Lower lobe of right lung (tissue), 2 donors: ENCODE results near the gene DNASE1L3. TPM values are rescaled to one million over a fixed set of nuclear protein-coding genes. Genes with fewer than 3 reads are reported as not detected.
A peak's percentile ranks its signal among the peaks of the same experiment; 100 is the strongest.
"Not testable (repeated sequence)": the region's sequence is repeated elsewhere in the genome, so short reads cannot be mapped to it uniquely, and the experiment has no call there.

Experiments used
- ATAC-seq, 2 donors: fragments of 200-7000 bp; cut with Tn5 transposase; one replicate each; pipeline ENCODE4 v1.9.1; 2020 to 2022; ENCODE audit warnings: mild to moderate bottlenecking in 2 of 2, moderate library complexity in 2 of 2
- DNase-seq: peaks from one replicate; pipeline ENCODE4 v3.0.0-alpha.2; 2020
- H3K27ac ChIP-seq: fragments of 200-600 bp; one replicate; pipeline ENCODE4 v1.8.0; 2022
- H3K27me3 ChIP-seq: fragments of 200-600 bp; one replicate; pipeline ENCODE4 v1.8.0; 2022; ENCODE audit warnings: low read depth
- H3K36me3 ChIP-seq: fragments of 200-600 bp; one replicate; pipeline ENCODE4 v1.8.0; 2022; ENCODE audit warnings: mild to moderate bottlenecking
- H3K4me1 ChIP-seq: fragments of 200-600 bp; one replicate; pipeline ENCODE4 v1.8.0; 2022
- H3K4me3 ChIP-seq: fragments of 200-600 bp; one replicate; pipeline ENCODE4 v1.8.0; 2022; ENCODE audit warnings: mild to moderate bottlenecking
- H3K9me3 ChIP-seq: fragments of 200-600 bp; one replicate; pipeline ENCODE4 v1.8.0; 2022
- intact Hi-C: fragments of 100-400 bp; cut with DNase I; formaldehyde crosslinking; loops from one replicate; pipeline ENCODE4 v1.11.0; 2022
- total RNA-seq: library from RNA; stranded (reverse); fragmentation: NEBNext Ultra II Directional; extraction: Animal tissue kit (Norgen Biotek cat#: 25700); gene quantifications from one replicate; pipeline ENCODE4 v1.2.1, GENCODE V29; 2021
- TF ChIP-seq, protein P1 (sequence below): fragments of 200-600 bp; IDR thresholded peaks from one replicate; pipeline ENCODE4 v1.8.0; 2022; ENCODE audit warnings: antibody characterized with exemption, mild to moderate bottlenecking
- donor health status: DM: no; HTN: yes; CAD: no; lungs with severe emphysema.

Gene DNASE1L3
- total RNA-seq, 1 donor from 2014 or later: 12.0 TPM

DNA sequence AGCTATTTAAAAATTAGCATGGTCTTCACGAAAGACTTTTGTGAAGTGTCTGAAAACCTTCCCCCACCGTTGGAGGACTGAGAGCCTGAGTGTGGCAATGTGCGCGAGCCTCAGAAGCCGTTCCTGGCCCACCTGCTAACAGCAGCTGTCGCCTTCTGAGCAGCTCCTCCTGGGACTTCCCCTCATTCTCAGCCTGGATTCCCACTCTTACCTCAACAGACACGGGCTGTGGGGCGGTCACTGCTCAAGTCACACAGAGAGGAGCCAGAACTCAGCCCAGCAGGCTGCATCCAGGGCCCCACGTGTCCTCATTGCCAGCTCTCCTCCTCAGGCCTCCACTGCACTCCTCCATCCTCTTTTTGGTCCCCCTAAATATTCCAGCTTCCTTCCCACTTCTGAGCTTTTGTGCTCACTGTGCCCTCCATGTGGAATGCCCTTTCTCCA lies 7.8 kb downstream of the DNASE1L3 start:
- no peak for DNase-seq
- TF ChIP-seq, protein P1, sequence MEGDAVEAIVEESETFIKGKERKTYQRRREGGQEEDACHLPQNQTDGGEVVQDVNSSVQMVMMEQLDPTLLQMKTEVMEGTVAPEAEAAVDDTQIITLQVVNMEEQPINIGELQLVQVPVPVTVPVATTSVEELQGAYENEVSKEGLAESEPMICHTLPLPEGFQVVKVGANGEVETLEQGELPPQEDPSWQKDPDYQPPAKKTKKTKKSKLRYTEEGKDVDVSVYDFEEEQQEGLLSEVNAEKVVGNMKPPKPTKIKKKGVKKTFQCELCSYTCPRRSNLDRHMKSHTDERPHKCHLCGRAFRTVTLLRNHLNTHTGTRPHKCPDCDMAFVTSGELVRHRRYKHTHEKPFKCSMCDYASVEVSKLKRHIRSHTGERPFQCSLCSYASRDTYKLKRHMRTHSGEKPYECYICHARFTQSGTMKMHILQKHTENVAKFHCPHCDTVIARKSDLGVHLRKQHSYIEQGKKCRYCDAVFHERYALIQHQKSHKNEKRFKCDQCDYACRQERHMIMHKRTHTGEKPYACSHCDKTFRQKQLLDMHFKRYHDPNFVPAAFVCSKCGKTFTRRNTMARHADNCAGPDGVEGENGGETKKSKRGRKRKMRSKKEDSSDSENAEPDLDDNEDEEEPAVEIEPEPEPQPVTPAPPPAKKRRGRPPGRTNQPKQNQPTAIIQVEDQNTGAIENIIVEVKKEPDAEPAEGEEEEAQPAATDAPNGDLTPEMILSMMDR: no peak

DNA sequence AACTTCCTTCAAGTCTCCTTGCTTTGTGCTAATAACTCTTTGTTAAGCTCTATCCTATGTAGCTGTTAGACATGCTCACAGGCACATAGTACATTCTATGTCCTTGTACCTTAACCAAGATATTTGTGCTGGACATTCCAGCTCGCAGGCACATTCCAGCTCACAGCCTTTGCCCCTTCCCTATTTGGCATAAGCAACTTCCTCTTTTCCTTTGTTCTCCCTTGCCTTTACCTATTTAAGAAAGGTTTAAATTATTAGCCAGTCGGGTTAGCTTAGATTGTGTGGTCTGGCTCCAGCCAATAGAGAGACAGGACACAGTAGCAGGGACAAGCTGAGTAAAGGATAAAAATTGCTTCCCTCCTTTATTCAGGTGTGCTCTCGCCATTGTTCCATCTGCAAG lies 9.3 kb downstream of the DNASE1L3 start:
- H3K27me3 ChIP-seq, H3K9me3 ChIP-seq, H3K36me3 ChIP-seq, H3K27ac ChIP-seq, ATAC-seq, intact Hi-C loops, H3K4me3 ChIP-seq, DNase-seq: not testable (repeated sequence)
- H3K4me1 ChIP-seq: peaks cover 32% of the 10 kb centered on the region

More for the DNA sequence above, 7.8 kb downstream of the DNASE1L3 start:
- no peak for ATAC-seq
- Histone ChIP-seq H3K36me3 (no peaks in the 10 kb centered on the region), H3K9me3 (no peaks in the 10 kb centered on the region), H3K4me1 (peaks cover 28% of the 10 kb centered on the region), H3K27me3 (no peaks in the 10 kb centered on the region), H3K4me3 (no peak overlapping the region), H3K27ac (no peak overlapping the region)
- intact Hi-C loops: no loop called here

DNA sequence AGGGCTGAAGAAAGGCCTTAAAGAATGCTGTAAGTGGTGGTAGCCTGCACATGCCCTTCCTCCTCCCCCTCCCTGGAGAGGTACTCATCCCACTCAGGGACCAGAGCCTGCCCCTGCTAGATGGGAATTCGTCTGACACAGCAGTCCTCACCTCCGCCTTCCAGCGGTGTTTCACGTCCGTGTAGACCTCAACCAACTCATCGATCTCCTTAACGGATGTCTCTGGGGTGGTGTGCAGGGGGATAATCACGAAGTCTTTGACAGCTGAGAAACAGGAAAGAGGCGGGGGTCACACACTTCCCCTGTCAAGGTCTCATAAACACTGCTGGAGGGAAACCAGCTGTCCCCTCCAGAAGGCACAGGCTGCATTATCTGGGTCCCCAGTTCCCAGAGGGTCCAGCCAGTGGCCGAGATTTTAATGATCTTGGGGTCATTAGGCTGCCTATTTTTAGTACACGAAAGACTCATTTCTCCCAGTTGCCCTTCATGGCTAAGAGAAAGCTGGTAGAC lies 9.9 kb downstream of the DNASE1L3 start:
- ATAC-seq (no peak), DNase-seq (no peak)
- no peaks in the 10 kb centered on the region for H3K27me3 ChIP-seq
- intact Hi-C loops: no loop called here
- TF ChIP-seq, protein P1: no peak
- H3K4me1 ChIP-seq: peaks cover 32% of the 10 kb centered on the region
- H3K4me3 ChIP-seq: no peak overlapping the region
- H3K27ac ChIP-seq: peak overlapping the region; percentile 60
- no peaks in the 10 kb centered on the region for H3K36me3 ChIP-seq
- H3K9me3 ChIP-seq: no peaks in the 10 kb centered on the region

DNA sequence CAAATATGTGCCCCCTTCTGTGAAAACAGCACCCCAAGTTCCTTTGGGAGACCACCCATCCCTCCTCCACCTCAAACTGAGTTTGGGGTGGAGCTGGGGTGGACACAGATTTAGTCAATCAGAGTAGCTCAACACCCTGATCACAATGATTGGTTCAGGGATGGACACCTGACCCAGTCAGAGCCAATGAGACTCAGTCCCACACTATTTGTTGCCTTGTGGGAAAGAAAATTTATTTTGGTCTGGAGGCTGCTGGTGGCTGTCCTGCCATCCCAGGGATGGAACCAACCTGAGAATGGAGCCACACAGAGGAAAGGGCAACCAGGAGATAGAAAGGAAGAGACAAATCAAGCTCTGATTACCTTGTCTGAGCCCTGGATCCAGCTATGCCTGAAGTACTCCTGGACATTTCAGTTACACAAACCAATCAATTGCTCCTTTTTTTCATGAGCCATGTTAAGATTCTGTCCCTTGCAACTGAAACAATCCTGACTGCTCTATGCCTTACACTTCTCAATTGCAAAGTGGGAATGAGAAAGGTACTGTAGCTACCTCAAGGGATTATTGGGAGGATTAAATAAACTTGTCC lies 10.6 kb downstream of the DNASE1L3 start:
- ATAC-seq (no peak), DNase-seq (no peak)
- TF ChIP-seq, protein P1: no peak

DNA sequence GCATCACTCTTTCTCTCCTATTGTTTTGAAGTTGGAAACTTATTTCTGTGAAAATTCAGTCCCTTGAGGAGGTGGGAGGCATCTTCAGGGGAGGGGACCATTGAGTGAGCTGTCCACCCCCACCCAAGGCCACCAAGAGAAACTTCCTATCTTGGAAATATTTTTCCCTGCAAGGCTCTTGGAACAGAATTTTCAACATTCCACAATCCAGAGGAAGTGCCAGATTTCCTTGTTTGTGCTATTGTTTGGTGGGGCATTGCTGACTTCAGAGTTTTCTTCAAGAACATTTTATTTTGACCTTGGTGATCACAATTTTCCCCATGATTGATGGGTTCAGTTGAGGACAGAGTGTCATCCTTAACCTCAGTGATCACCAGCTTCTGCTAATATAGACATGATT lies 12.0 kb downstream of the DNASE1L3 start:
- no peaks in the 10 kb centered on the region for H3K9me3 ChIP-seq
- H3K4me1 ChIP-seq: peaks cover 32% of the 10 kb centered on the region
- H3K27me3 ChIP-seq: no peaks in the 10 kb centered on the region
- H3K27ac ChIP-seq: peak overlapping the region; percentile 68
- intact Hi-C loops: no loop called here
- TF ChIP-seq, protein P1: no peak
- DNase-seq (no peak), ATAC-seq (no peak)
- no peaks in the 10 kb centered on the region for H3K36me3 ChIP-seq
- H3K4me3 ChIP-seq: no peak overlapping the region

More for the DNA sequence above, 10.6 kb downstream of the DNASE1L3 start:
- Histone ChIP-seq H3K36me3 (no peaks in the 10 kb centered on the region), H3K4me1 (peaks cover 32% of the 10 kb centered on the region), H3K27me3 (no peaks in the 10 kb centered on the region), H3K27ac (peak overlapping the region; percentile 60), H3K9me3 (no peaks in the 10 kb centered on the region), H3K4me3 (no peak overlapping the region)
- intact Hi-C loops: no loop called here

DNA sequence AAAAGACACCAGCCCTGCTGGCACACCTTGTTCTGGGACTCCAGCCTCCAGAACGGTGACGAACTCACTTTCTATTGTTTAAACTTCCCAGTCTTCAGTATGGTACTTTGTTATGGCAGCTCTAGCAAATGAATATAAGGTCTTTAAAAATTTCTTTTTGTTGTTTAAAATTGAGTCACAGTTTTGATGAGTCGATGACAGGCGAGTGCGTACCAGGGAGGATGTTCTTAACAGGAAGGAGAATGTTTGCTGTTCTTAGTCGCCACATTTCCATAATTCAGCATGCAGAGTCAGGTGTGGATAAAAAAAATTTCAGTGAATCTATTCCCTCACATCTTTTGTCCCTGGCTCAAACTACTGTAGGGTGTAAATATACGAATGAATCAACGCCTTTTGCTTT lies 12.4 kb downstream of the DNASE1L3 start:
- DNase-seq (no peak), ATAC-seq (no peak)
- Histone ChIP-seq H3K27me3 (no peaks in the 10 kb centered on the region), H3K4me3 (no peak overlapping the region), H3K27ac (peak overlapping the region; percentile 68), H3K4me1 (peaks cover 32% of the 10 kb centered on the region), H3K9me3 (no peaks in the 10 kb centered on the region), H3K36me3 (no peaks in the 10 kb centered on the region)
- intact Hi-C loops: no loop called here
- TF ChIP-seq, protein P1: no peak
